HG02852 (cell line): ENCODE measurements around the gene KPTN.
"Not testable (repeated sequence)": the region's sequence is repeated elsewhere in the genome, so short reads cannot be mapped to it uniquely, and the experiment has no call there.

ENCODE experiments used
- ATAC-seq: cut with Tn5 transposase; IDR thresholded peaks from one replicate; pipeline ENCODE4 v1.9.1; 2021; ENCODE audit warnings: mild to moderate bottlenecking, moderate library complexity; ENCODE audit not compliant: unreplicated experiment

Gene KPTN

DNA sequence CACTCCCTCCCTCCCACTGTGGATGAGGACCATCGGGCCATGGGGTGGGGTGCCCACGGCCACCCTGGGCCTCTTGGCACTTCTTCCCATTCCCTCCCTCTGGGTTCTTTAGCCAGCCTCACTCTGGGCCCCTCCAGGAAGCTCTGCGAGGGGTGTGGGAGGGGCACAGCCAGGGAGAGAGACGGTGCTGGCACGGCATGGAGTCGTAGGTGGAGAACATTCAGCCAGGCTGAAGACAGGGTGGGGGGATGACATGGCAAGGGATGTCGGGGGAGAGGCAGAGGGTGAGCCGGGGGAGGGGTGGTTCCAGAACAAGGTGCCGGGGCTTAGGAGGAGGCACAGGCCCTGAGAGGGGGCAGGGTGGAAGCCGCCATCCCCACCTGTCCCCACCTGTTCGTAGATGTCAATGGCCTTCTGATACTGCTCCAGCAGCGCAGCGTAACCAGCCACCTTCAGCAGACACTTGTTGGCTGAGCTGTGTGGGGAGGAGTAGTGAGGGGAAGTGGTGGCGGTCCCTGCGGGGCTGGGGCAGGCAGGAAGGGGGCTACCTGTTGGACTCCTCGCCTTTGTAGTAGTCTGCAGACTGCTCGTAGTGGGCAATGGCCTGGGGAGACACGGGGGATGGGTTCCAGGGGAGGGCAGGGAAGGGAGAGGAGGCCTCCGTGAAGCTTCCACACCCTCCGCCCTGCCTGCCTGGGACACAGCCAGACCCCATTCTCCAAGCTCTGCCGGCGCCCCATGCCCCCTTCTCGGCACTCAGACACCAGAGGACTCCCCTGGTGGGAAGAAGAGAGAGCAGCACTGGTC, 8.8 kb upstream of the KPTN start:
- ATAC-seq: no peak

DNA sequence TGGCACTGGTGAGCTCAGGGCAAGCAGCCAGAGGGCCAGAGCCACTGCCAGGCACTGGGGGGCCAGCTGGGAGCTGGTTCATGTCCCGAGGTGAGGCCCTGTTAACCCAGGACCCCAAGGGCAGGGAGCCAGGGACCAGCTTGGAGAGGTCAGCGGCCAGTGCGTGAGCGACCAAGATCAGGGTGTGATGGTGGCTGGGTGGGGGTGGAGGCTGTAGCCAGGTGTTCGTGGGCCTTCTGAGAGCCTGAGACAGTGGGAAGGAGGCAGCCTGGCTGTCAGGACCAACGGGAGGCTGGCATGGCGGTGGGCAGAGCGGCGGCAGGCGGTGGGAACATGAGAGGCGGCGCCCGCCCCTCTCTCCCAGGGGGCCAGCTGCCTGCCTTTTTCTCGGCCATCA, 8.1 kb upstream of the KPTN start:
- no peak for ATAC-seq

DNA sequence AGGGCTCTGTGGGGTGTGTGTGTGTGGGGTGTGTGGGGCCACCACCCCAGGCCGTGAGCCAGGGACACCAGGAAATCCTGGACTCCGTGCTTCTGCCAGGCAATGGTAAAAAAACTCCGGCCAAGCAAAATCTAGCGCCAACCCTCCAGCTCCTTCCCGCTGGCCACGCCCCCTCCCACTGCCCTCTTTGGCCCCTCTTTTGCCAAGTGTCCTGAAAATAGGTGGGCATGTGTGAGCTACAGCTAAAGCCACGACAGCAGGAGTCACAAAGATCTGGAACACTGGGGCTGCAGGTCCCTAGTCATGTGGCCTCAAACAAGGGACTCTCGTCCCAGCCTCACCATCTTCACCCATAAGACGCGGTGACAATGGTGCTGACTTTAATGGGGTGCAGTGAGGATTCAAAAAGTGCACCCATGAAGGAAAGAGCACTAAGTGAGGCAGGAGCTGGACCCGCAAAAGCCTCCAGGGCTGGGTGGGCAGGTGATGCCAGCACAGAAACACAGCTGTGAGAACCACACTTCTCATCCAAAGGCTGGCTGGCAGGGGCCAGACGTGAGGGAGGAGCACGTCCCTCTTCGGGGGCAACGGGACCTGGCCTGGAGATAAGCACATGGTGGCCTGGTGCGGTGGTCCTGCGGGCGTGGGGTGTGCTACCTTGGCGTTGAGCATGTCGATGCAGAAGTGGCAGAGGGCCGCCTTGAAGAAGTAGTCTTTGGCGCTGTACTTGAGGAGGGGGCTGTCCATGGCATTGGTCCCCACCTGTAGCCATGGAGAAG, 7.5 kb upstream of the KPTN start:
- no peak for ATAC-seq

DNA sequence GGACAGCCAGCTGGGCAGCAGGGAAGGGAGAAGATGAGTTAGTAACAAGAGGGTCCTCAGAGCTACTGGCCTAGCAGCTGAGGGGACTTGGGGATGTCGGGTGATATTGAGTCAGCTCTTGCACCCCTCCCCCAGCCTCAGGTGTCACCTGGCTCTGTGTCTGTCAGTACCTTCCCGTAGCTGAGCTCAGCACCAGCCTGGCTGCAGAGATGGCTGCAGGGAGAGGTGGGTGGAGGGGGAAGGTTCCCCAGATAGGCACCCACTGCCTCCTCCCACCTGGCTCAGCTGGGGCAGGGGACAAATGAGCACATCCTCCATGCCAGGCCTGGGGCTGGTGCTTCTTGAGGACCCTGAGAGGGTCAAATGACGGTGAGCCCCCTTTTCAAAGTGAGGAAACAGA, 6.8 kb upstream of the KPTN start:
- ATAC-seq: no peak

DNA sequence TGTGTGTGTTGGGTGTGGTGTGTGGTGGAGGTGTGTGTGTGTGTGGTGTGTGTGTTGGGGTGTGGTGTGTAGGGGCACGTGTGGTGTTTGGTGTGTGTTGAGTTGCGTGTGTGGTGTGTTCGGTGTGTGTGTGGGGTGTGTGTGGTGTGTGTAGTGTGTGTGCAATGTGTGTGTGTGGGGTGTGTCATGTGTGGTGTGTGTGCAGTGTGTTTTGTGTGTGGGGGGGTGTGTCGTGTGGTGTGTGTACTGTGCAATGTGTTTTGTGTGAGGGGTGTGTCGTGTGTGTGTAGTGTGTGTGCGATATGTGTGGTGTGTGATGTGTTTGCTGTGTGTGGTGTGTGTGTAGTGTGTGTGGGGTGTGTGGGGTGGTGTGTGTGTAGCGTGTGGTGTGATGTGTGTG, 6.0 kb upstream of the KPTN start:
- ATAC-seq: no peak

DNA sequence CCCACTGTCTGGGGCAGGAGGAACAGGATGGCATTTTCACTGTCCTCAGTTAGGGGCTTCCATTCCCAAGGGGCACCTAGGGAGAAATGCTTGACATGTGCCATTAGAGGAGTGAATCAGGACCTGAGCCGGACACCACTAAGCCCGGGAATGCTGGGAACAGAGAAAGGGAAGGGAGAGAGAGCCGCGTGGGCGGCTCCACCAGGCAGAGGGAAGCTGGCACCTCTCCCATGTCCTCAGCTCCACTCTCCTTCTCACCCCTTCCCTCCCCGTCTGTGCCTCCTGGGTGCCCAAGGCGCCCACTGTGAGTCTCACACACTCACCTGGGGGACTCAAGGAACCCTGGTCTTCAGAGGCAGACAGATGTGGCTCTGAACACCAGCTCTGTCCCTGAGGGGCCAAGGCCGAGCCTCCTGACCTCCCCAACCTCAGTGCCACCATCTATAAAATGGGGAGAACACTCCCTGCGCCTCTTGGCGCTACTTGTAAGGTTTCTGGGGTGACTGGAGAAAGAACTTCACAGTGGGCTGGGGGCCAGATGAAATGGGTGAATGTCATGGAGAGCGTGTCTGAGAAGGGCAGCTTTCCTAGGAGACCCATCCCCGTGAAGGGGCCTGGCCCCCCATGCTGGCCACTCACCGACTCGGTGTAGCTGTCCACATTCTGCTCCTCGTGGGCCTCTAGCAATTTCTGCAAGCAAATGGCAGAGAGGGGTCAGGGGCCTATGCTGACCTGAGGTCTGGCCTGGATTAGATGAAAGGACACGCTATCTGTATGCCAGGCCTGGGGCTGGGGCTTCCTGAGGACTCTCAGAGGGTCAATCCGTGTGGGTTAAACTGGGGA, 5.3 kb upstream of the KPTN start:
- ATAC-seq: no peak

DNA sequence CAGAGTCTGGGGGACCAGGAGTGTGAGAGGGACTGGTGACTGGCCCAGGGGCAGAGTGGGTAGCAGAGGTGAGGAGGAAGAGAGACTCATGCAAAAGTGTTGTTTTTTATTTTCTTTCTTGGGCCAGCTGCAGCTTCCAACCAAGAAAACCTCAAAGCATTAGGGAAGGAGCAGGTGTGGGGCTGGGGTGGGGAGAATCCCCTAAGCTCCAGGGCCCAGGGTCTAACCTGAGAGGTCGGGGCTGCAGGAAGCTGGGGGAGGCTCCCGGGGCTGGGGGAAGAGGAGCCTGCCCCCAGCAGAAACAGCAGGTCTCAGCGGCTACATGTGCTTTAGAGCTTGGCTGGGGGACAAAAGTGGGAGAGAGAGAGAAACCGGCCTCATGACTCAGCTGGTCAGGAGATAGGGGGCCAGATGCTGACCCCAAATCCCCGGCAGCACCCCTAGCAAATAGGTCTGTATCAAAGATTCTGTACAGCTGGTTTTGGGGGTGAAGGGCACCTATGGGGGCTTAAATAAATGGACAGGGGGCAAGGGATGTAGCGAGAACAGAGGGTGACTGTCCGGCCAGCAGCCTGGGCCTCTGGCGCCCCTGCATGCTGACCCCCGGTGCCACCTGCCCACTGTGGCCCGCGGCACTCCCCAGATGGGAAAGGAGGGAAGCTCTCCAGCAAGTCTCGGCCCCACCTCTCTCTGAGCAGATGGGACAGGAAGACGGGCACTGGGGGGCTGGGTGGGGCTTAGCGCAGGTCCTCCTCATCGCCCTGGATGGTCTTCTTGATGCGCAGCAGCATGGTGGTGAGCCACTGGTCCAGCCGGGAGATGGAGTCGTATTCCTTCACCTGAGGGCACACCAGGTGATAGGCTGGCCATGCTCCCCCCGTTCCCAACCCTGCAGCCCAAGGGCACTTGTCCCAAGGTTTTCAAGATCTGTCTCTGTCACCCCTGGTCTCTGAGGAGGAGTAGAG, 3.8 kb upstream of the KPTN start:
- ATAC-seq: no peak

DNA sequence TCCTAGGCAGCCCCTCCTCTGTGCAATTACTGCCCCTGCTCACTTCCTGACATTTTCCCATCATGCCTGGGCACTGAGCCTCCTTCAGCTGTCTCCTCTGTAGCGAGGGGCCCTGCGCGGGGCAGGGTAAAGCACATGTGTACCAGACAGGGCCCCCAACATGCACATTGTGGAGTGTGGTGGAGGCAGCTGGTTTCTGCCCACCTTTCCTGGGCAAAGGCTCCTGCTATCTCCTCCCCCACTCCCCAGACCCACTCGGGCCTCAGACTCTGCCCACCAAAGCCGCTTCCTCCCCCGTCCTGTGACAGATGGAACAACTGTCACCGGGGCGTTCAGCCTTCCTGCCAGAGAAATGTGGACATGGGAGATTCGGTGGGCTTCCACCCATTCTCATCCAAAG, 2.9 kb upstream of the KPTN start:
- no peak for ATAC-seq

DNA sequence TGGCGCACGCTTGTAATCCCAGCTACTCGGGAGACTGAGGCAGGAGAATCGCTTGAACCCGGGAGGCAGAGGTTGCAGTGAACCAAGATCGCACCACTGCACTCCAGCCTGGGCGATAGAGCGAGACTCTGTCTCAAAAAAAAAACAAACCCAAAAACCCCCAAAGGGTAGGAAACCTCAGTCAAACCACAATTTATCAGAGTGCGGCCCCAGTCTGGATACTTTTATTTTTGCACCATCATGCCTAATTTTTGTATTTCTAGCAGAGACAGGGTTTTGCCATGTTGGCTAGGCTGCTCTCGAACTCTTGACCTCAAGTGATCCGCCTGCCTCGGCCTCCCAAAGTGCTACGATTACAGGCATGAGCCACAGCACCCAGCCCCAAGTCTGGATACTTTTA, 2.2 kb upstream of the KPTN start:
- ATAC-seq: not testable (repeated sequence)

DNA sequence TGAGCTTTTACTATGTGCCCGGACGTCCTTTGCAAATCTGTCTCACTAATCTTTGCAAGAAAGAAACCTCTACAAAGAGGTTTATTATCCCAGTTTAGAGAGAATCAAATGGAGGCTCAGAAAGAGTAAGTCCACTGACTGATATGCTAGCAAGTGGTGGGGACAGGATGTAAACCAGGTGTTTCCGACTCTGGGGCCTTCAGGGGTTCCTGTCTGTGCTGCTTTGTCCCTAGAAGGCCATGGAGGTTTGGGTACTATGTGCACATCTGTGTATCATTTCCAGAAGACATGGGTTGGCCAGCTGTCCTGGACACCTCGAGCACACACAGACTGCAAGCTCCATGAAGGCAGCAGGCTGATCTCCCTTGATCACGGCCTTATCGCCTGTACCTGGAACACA, 1.2 kb upstream of the KPTN start:
- no peak for ATAC-seq

DNA sequence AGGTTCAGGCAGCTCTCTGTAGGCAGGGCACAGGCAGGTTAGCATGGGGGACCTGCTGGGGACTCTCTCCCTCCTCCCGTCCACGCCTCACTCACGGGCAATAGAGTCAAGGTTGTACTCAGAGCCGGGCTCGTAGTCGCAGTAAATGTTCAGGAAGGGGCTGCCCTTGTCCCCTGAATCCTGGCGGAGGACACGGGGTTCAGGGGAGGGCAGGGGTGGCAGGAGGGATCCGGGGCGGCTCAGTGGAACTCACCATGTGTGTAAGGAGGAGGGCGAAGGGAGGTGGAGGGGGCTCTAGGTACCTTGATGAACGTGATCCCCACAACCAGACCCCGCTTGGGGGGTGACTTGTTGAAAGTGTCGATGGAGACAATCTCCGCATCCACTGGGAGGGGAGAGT, 819 bp downstream of the KPTN start:
- no peak for ATAC-seq

DNA sequence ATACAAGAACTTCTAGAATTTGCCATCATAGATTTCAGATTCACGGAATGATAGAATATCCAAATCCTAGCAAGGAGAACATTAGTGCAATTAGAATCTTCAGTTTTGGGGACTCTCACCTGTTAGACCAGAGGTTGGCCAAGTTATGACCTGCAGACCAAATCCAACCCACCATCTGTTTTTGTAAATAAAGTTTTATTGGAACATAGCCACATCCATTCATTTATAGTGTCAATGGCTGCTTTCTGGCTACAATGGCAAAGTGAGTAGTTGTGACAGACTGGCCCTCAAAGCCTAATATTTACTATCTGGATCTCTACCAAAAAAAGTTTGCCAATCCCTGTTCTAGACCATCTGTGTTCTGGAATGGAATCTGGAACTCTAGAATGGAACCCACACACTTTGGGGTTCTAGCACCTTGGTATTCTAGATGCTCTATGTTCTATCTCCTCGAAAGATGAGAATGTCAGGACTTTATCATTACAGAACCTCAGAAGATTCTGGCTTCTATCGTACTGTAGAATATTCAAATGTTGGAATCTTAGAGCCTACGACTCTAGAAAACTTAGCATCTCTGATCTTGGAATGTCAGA, 2.5 kb downstream of the KPTN start:
- ATAC-seq: no peak

DNA sequence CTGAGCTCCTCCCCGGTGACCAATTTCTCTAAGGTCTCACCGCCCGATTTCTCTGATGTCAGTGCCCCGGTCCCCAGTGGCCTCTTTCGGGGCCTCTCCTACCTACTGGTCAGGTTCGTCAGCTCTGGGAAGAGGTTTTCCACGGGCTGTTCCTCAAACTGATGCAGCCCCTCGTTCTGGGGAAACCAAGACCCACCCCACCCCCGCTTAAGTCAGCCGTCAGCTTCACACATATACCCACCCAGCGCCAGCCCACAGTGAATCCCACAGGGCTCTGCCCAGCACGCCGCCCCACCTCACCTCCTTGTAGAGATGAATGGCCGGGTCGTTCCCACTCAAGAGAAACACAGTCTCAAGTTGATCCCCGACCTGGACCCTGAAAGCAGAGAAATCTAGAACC, 3.4 kb downstream of the KPTN start:
- no peak for ATAC-seq

DNA sequence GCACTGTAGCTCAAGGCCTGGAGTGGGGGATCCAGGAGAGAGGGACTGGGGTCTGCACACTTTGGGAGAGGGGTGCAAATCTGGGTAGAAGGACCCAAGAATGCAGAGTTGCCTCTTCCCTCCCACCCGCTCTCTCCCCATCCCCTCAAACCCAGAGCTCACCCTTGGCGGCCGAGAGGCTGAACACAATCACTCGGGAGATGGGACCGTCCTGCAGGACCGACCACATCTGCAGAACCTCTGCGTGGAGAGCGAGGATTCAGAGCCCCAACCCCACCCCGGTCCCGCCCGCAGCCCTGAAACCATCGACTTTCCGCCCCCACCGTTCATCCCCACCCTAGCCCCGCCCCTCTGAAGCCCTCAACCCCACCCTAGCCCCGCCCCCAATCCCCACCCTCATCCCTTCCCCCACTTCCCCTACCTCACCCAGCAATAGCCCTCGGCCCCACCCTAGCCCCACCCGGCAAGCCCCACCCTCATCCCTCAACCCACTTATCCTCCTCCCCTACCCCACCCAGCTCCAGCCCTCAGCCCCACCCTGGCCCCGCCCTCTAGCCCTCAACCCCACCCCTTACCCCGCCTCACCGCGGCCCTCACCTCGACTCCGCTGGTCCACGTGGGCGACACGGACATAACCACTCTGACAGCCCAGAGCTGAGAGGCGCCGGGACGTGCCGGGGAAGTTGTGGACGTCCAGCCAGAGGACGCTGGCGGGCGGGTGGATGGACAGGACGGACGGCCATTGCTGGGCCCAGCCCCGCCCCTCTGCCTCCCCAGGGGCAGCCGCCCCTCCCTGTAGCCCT, 4.1 kb downstream of the KPTN start:
- ATAC-seq: no peak

DNA sequence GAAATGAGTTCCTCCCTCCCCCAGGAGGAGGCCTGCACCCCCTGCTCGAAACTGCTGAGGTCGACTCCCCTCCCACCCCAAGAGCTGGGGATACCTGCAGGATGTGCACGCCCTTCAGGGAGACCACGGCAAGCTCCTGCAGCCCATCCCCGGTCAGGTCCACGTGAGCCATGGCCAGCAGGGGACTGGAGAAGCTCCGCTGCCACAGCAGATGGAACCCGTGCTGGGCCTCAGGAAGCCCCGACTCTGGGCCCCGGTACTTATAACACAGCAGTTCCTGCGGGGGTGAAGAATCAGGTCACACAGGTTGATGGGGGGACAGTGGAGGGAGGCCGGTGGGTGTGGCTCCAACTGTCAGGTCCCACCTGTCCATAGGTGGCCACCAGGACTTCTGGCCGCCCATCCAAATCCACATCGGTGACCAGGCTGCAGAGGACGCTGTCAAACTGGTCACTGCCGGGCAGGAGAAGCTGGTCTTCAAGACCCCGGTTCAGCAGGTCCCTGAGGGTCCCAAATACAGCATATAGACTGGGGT, 7.5 kb downstream of the KPTN start:
- no peak for ATAC-seq

DNA sequence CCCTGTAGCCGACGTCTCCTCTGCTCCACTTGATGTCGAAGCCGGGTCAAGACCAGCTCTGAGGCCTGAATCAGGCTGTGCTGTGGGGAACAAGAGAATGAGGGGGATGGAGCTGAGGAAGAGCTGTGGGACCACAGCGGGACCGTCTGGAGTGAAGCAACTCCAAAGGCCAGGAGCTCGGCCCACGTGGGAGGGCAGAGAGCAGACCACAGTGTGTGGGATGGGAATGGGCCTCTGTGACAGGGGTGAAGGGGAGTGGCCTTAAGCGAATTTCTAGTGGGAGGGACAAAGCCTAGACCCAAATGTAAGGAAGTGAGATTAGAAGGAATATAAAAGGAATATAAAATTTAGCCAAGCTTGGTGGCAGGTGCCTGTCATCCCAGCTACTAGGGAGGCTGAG, 8.6 kb downstream of the KPTN start:
- ATAC-seq: no peak

DNA sequence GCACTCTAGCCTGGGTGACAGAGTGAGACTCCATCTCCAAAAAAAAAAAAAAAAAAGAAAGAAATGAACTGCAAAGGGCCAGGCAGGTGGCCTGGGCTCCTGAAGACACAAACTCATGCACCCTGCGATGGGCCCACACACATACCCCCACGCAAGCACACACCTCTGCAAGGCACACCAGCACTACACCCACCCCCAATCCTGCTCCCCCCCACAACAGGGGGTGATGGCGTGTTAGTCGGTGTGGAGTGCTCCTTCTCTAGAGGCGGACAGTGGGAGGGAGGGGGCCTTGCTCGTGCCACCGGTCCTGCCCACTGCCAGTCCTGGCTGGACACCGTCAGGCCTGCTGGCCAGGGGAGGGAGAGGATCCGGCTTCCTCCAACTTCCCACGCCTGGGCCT, 10.7 kb downstream of the KPTN start:
- no peak for ATAC-seq

DNA sequence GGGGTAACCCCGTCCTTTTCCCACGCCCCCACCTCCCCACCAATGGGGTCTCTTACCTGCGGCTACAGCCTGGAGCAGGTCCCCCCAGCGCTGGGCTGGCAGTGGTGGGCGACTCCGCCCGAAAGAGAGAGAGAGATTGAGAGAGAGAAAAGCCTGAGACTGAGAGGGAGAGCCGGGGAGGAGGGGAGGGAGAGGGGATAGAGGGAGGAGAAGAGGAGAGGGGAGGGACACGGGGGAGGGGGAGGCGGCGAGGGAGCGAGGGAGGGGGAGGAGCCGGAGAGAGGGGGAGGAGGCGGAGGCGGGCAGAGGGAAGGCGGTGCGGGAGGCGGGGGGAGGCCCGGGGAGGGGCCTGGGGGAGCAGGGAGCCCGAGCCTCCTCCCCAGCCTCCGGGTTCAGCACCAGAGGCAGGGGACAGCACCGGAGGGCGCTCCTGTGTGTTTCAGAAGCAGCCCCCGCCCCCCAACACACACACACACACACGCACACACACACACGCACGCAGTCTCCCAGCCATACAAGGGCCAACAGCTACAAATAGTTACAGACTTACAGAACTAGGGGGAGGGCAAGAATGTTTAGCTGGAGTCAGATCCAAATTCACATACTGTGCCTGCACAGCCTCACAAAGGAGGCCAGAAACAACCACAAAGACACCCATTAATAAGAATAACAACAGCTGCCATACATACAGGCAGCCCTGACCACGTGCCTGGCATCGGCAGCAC, 12.1 kb downstream of the KPTN start, which contains the start of gene SLC8A2:
SLC8A2 (minus strand) TSS at position 161 of the 725 bp plus-strand sequence. CDS start 5,490 bp downstream, outside the sequence.
- ATAC-seq: no peak
